Neuronal stem cell (in vitro differentiated cells): Measurements from ENCODE around the gene OR1J2.
A peak's percentile ranks its signal among the peaks of the same experiment; 100 is the strongest.
"Not testable (repeated sequence)": the region's sequence is repeated elsewhere in the genome, so short reads cannot be mapped to it uniquely, and the experiment has no call there.

Experiments used
- DNase-seq: peaks from one replicate; pipeline ENCODE4 v3.0.0-alpha.2; 2013; ENCODE audit warnings: low spot score
- H2AFZ ChIP-seq: one replicate; pipeline ENCODE4 v1.6.1; 2013; ENCODE audit warnings: mild to moderate bottlenecking, low read length, inconsistent platforms
- H2AK5ac ChIP-seq: 2 replicates; pipeline ENCODE4 v1.6.1; 2013; ENCODE audit warnings: low read depth, mild to moderate bottlenecking, inconsistent platforms, low read length, moderate library complexity, mixed read lengths
- H2BK120ac ChIP-seq: 2 replicates; pipeline ENCODE4 v1.6.1; 2013; ENCODE audit warnings: low read depth, mild to moderate bottlenecking, inconsistent platforms, low read length, moderate library complexity, mixed read lengths
- H2BK12ac ChIP-seq: one replicate; pipeline ENCODE4 v1.6.1; 2013; ENCODE audit warnings: low read length, inconsistent platforms
- H2BK15ac ChIP-seq: 2 replicates; pipeline ENCODE4 v1.6.1; 2013; ENCODE audit warnings: mild to moderate bottlenecking, low read length, inconsistent platforms, mixed read lengths
- H2BK5ac ChIP-seq: one replicate; pipeline ENCODE4 v1.6.1; 2013; ENCODE audit warnings: inconsistent platforms, mild to moderate bottlenecking, low read length, moderate library complexity
- H3K14ac ChIP-seq: one replicate; pipeline ENCODE4 v1.6.1; 2013; ENCODE audit warnings: low read length, inconsistent platforms
- H3K18ac ChIP-seq: 2 replicates; pipeline ENCODE4 v1.6.1; 2013; ENCODE audit warnings: low read length, inconsistent platforms
- H3K23ac ChIP-seq: 2 replicates; pipeline ENCODE4 v1.6.1; 2013; ENCODE audit warnings: low read depth, mild to moderate bottlenecking, mixed read lengths, low read length, inconsistent platforms; ENCODE audit not compliant: poor library complexity
- H3K27ac ChIP-seq: replicated peaks from 3 replicates; pipeline ENCODE4 v1.5.1; 2013; ENCODE audit warnings: low read length, inconsistent platforms
- H3K27me3 ChIP-seq, 3 experiments: 2 replicates each; pipeline ENCODE4 v1.6.1; 2013; ENCODE audit warnings: low read length in 3 of 3, mild to moderate bottlenecking in 2 of 3, inconsistent platforms in 1 of 3, low read depth in 1 of 3, mixed read lengths in 1 of 3, moderate library complexity in 1 of 3; ENCODE audit not compliant: control insufficient read depth in 3 of 3, insufficient read depth in 3 of 3
- H3K36me3 ChIP-seq, 2 donors: replicated peaks in 1 of 2; 2 replicates each; pipeline ENCODE4 v1.6.1; 2013; ENCODE audit warnings: low read length in 2 of 2; ENCODE audit not compliant: control insufficient read depth in 2 of 2, insufficient read depth in 2 of 2
- H3K4ac ChIP-seq: 2 replicates; pipeline ENCODE4 v1.6.1; 2013; ENCODE audit warnings: inconsistent platforms, mild to moderate bottlenecking, low read length, moderate library complexity
- H3K4me1 ChIP-seq, 2 donors: 1 replicate in 1 of 2; 2 replicates in 1 of 2; pipeline ENCODE4 v1.6.1; 2013; ENCODE audit warnings: low read length in 2 of 2, low read depth in 1 of 2; ENCODE audit not compliant: control insufficient read depth in 2 of 2, insufficient read depth in 1 of 2
- H3K4me2 ChIP-seq: one replicate; pipeline ENCODE4 v1.6.1; 2013; ENCODE audit warnings: mild to moderate bottlenecking, low read length, inconsistent platforms; ENCODE audit not compliant: insufficient read depth, poor library complexity, severe bottlenecking
- H3K4me3 ChIP-seq, 2 donors: 2 replicates each; pipeline ENCODE4 v1.5.1; 2013; ENCODE audit warnings: low read length in 2 of 2, mild to moderate bottlenecking in 2 of 2, inconsistent platforms in 1 of 2, moderate library complexity in 1 of 2
- H3K79me1 ChIP-seq: one replicate; pipeline ENCODE4 v1.6.1; 2013; ENCODE audit warnings: low read depth, mild to moderate bottlenecking, inconsistent platforms, low read length, moderate library complexity
- H3K9ac ChIP-seq: one replicate; pipeline ENCODE4 v1.6.1; 2013; ENCODE audit warnings: mild to moderate bottlenecking, low read depth, low read length, inconsistent platforms; ENCODE audit not compliant: poor library complexity
- H3K9me3 ChIP-seq, 2 donors: replicated peaks in 1 of 2; 2 replicates each; pipeline versions ENCODE3 to v1.6.1; 2013; ENCODE audit warnings: low read length in 2 of 2, mild to moderate bottlenecking in 2 of 2, inconsistent platforms in 1 of 2, low read depth in 1 of 2, mixed read lengths in 1 of 2, moderate library complexity in 1 of 2; ENCODE audit not compliant: control insufficient read depth in 2 of 2, insufficient read depth in 1 of 2
- H4K8ac ChIP-seq: one replicate; pipeline ENCODE4 v1.6.1; 2013; ENCODE audit warnings: low read depth, mild to moderate bottlenecking, inconsistent platforms, low read length, moderate library complexity
- H4K91ac ChIP-seq: one replicate; pipeline ENCODE4 v1.6.1; 2013; ENCODE audit warnings: low read length, low read depth, mild to moderate bottlenecking, inconsistent platforms; ENCODE audit not compliant: poor library complexity
- WGBS, 2 donors: extraction: QIAGEN DNeasy Blood & Tissue Kit; methylation state at CpG; one replicate each; pipeline ENCODE4 v1.1.7; 2013; ENCODE audit warnings: missing lambda C conversion rate in 2 of 2, mixed read lengths in 1 of 2; ENCODE audit not compliant: insufficient read length in 2 of 2, insufficient replicate concordance in 1 of 2; ENCODE audit errors: extremely low coverage in 2 of 2; 5-methylcytosine and 5-hydroxymethylcytosine counted together

Gene OR1J2

DNA sequence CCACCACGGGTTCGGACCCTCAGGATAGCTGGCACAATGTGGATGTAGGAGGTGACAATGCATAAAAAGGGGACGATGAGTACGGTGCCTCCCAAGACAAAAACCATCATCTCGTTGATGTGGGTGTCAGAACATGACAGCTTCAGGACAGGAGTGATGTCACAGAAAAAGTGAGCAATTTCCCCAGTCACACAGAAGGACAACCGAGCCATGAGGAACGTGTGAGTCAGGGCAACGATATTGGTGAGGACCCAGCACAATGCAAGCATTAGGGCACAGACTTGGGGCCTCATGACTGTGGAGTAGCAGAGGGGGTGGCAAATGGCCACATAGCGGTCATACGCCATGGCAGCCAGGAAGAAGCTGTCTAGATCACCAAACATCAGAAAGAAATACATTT lies 16.0 kb downstream of the OR1J2 start:
- WGBS, 2 donors: no CpG with 5 or more reads among the region's 10 CpGs
- no peaks in the 10 kb centered on the region for H3K36me3 ChIP-seq
- no peaks in the 10 kb centered on the region for H3K79me1 ChIP-seq
- H3K4me2 ChIP-seq: no peak overlapping the region
- peaks cover 0 to 15% of the 10 kb centered on the region in 2 donors for H3K9me3 ChIP-seq
- no peak overlapping the region for H3K27ac ChIP-seq
- H3K14ac ChIP-seq: no peak overlapping the region
- H3K9ac ChIP-seq: peak overlapping the region; percentile 3
- no peak overlapping the region for H3K18ac ChIP-seq
- no peak overlapping the region for H2AK5ac ChIP-seq
- no peak overlapping the region for H3K23ac ChIP-seq
- no peak overlapping the region for H3K4me3 ChIP-seq
- H3K4me1 ChIP-seq: no peaks in the 10 kb centered on the region
- H4K91ac ChIP-seq: no peak overlapping the region
- no peak overlapping the region for H2BK120ac ChIP-seq
- no peak overlapping the region for H3K4ac ChIP-seq
- H3K27me3 ChIP-seq: peaks cover 0 to 19% (median 0%) of the 10 kb centered on the region in 3 experiments
- H2BK5ac ChIP-seq: no peak overlapping the region
- no peak overlapping the region for H2BK12ac ChIP-seq
- no peak for DNase-seq
- no peak overlapping the region for H2BK15ac ChIP-seq
- no peak overlapping the region for H2AFZ ChIP-seq
- H4K8ac ChIP-seq: no peak overlapping the region

DNA sequence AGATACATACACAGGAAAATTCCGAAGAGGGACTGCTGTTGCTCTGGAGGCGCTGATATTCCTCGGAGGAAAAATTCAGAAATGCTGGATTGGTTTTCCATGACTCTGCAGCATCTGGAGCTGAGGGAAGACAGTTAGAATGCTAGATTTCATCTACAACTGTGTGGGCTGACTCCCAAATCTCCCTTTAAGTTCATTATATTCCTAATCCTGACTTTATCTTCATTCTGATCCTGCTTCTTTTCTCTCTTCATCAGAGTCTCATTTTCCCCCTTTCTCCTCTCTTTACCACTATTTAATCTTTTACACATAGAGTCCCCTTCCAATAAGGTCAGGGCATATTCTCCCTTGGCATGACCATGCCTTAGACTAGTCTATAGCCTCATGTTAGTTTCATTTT lies 16.6 kb downstream of the OR1J2 start, which contains the start of gene OR1N1:
Gene OR1N1, minus strand, starts transcription at position 101 of the 400 bp plus-strand sequence. Its CDS starts 0 bp downstream, at position 101.
- no peaks in the 10 kb centered on the region for H3K36me3 ChIP-seq
- H3K27me3 ChIP-seq: peaks cover 0 to 19% (median 0%) of the 10 kb centered on the region in 3 experiments
- H2AFZ ChIP-seq: no peak within 1 kb of the TSS
- no peak within 1 kb of the TSS for H3K4me3 ChIP-seq
- H2AK5ac ChIP-seq: no peak within 1 kb of the TSS
- no peak for DNase-seq
- no peaks in the 10 kb centered on the region for H3K79me1 ChIP-seq
- peaks cover 0 to 14% of the 10 kb centered on the region in 2 donors for H3K9me3 ChIP-seq
- H3K4me1 ChIP-seq: no peaks in the 10 kb centered on the region
- no peak within 1 kb of the TSS for H4K91ac ChIP-seq
- no peak within 1 kb of the TSS for H2BK5ac ChIP-seq
- H3K4me2 ChIP-seq: no peak within 1 kb of the TSS
- no peak within 1 kb of the TSS for H2BK120ac ChIP-seq
- H2BK12ac ChIP-seq: no peak within 1 kb of the TSS
- no peak within 1 kb of the TSS for H3K4ac ChIP-seq
- WGBS, 2 donors: no CpG with 5 or more reads among the region's 3 CpGs
- no peak within 1 kb of the TSS for H2BK15ac ChIP-seq
- H4K8ac ChIP-seq: peak within 1 kb of the TSS; percentile 10
- no peak within 1 kb of the TSS for H3K14ac ChIP-seq
- H3K9ac ChIP-seq: peak within 1 kb of the TSS; percentile 3
- no peak within 1 kb of the TSS for H3K18ac ChIP-seq
- H3K23ac ChIP-seq: no peak within 1 kb of the TSS
- no peak within 1 kb of the TSS for H3K27ac ChIP-seq

DNA sequence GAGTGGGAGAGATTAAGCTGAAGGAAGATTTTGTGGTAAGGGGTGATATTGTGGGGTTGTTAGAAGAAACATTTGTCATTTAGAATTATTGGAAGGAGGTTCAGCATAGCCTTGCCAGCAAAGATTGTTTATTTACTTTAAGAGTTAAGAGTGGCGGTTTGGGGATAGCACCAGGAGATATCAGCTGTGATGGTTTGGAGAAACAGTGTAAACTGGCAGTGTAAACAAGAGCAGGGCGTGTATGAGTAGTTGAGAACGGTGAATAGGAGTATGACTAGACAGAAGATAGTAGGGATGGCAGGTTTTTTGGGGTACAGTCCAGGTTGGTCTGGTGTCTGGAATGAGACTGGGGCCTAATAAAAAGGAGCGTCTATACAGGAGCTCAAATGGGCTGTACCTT lies 20.6 kb downstream of the OR1J2 start:
- H3K4ac ChIP-seq, DNase-seq, H2BK120ac ChIP-seq, H3K4me2 ChIP-seq, H3K18ac ChIP-seq, H2BK5ac ChIP-seq, H3K4me3 ChIP-seq, H3K23ac ChIP-seq, H3K14ac ChIP-seq, H4K8ac ChIP-seq, H4K91ac ChIP-seq, H2BK12ac ChIP-seq, H2AFZ ChIP-seq, H3K4me1 ChIP-seq, H3K79me1 ChIP-seq, H2AK5ac ChIP-seq, H3K27ac ChIP-seq, H3K9ac ChIP-seq, H3K36me3 ChIP-seq, H2BK15ac ChIP-seq: not testable (repeated sequence)
- H3K27me3 ChIP-seq: peaks cover 0 to 19% (median 0%) of the 10 kb centered on the region in 3 experiments
- no CpG with 5 or more reads among the region's 4 CpGs for WGBS, 2 donors
- H3K9me3 ChIP-seq: peaks cover 0 to 12% of the 10 kb centered on the region in 2 donors

DNA sequence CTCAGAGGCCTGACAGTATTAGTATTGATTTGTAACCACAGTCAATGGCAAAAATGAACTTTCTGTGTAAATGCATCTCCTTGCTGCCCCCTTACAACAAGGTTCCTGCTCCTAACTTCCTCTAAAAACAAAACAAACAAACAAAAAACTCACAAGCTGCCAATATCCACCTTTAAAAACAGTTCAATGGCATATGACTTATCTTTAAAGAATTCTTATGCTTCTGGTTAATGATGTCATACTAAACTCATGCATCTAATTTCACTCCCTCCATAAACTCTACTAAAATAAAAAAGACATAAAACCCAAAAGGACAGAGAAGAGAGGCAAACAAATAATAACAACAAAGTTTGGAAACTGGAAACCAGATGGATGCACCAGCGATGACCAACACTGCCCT lies 25.5 kb downstream of the OR1J2 start:
- H3K9ac ChIP-seq: no peak overlapping the region
- H2AK5ac ChIP-seq: no peak overlapping the region
- H3K79me1 ChIP-seq: no peaks in the 10 kb centered on the region
- H2AFZ ChIP-seq: no peak overlapping the region
- H3K23ac ChIP-seq: no peak overlapping the region
- no peak overlapping the region for H4K91ac ChIP-seq
- no peak overlapping the region for H3K18ac ChIP-seq
- WGBS, 2 donors: no CpG with 5 or more reads among the region's 1 CpG
- H3K4me3 ChIP-seq: no peak overlapping the region
- no peaks in the 10 kb centered on the region for H3K36me3 ChIP-seq
- no peak overlapping the region for H3K4me2 ChIP-seq
- H4K8ac ChIP-seq: no peak overlapping the region
- H3K14ac ChIP-seq: no peak overlapping the region
- no peaks in the 10 kb centered on the region for H3K4me1 ChIP-seq
- H2BK5ac ChIP-seq: no peak overlapping the region
- H3K27me3 ChIP-seq: no peaks in the 10 kb centered on the region
- no peak overlapping the region for H2BK12ac ChIP-seq
- no peak for DNase-seq
- H3K27ac ChIP-seq: no peak overlapping the region
- H2BK15ac ChIP-seq: no peak overlapping the region
- no peak overlapping the region for H2BK120ac ChIP-seq
- peaks cover 0 to 2% of the 10 kb centered on the region in 2 donors for H3K9me3 ChIP-seq
- no peak overlapping the region for H3K4ac ChIP-seq
